ENCODE data around the gene ADIPOQ. TPM values are rescaled to one million over a fixed set of nuclear protein-coding genes. Genes with fewer than 3 reads are reported as not detected.
"Not testable (repeated sequence)": the region's sequence is repeated elsewhere in the genome, so short reads cannot be mapped to it uniquely, and the experiment has no call there.

Gene ADIPOQ
- total RNA-seq, 1 donor, result under 0.01 TPM

GRCh38 chr3:186869253-186870100 lies 27.0 kb downstream of the ADIPOQ start:
- no peak for DNase-seq (ENCODE audit: low read depth in 2 of 3, low spot score in 2 of 3)

GRCh38 chr3:186870421-186871201 lies 28.1 kb downstream of the ADIPOQ start:
- no peak for DNase-seq (ENCODE audit: low read depth in 2 of 3, low spot score in 2 of 3)

- peak in 2 of 3 donors; percentile 42 to 50 for DNase-seq (ENCODE audit: low read depth in 2 of 3, low spot score in 2 of 3)
Measured at GRCh38 chr3:186871403-186871924, 29.0 kb downstream of the ADIPOQ start.

GRCh38 chr3:186873796-186874195 lies 31.3 kb downstream of the ADIPOQ start:
- not testable (repeated sequence) for DNase-seq (ENCODE audit: low read depth in 2 of 3, low spot score in 2 of 3)

- not testable (repeated sequence) for DNase-seq (ENCODE audit: low read depth in 2 of 3, low spot score in 2 of 3)
Measured at GRCh38 chr3:186874216-186874615, 31.7 kb downstream of the ADIPOQ start.

GRCh38 chr3:186874841-186875240 lies 32.3 kb downstream of the ADIPOQ start:
- DNase-seq (ENCODE audit: low read depth in 2 of 3, low spot score in 2 of 3), result not testable (repeated sequence)

- DNase-seq (ENCODE audit: low read depth in 2 of 3, low spot score in 2 of 3), result no peak
Measured at GRCh38 chr3:186875708-186876107, 33.2 kb downstream of the ADIPOQ start.

- peak in 1 of 3 donors; percentile 44 for DNase-seq (ENCODE audit: low read depth in 2 of 3, low spot score in 2 of 3)
Measured at GRCh38 chr3:186879781-186880180, 37.3 kb downstream of the ADIPOQ start.

- no peak for DNase-seq (ENCODE audit: low read depth in 2 of 3, low spot score in 2 of 3)
Measured at GRCh38 chr3:186880406-186880805, 37.9 kb downstream of the ADIPOQ start.

GRCh38 chr3:186882150-186882524 lies 39.6 kb downstream of the ADIPOQ start:
- DNase-seq (ENCODE audit: low read depth in 2 of 3, low spot score in 2 of 3), result peak in 2 of 3 donors; percentile 16 to 25

GRCh38 chr3:186882881-186883685 lies 40.6 kb downstream of the ADIPOQ start:
- peak in 1 of 3 donors; percentile 18 for DNase-seq (ENCODE audit: low read depth in 2 of 3, low spot score in 2 of 3)

- DNase-seq (ENCODE audit: low read depth in 2 of 3, low spot score in 2 of 3), result no peak
Measured at GRCh38 chr3:186883686-186884058, 41.2 kb downstream of the ADIPOQ start.

- DNase-seq (ENCODE audit: low read depth in 2 of 3, low spot score in 2 of 3), result not testable (repeated sequence)
Measured at GRCh38 chr3:186884868-186885267, 42.4 kb downstream of the ADIPOQ start.

- DNase-seq (ENCODE audit: low read depth in 2 of 3, low spot score in 2 of 3), result no peak
Measured at GRCh38 chr3:186886202-186886981, 43.9 kb downstream of the ADIPOQ start.

- DNase-seq (ENCODE audit: low read depth in 2 of 3, low spot score in 2 of 3), result not testable (repeated sequence)
Measured at GRCh38 chr3:186887507-186887938, 45.0 kb downstream of the ADIPOQ start.

GRCh38 chr3:186888569-186888968 lies 46.1 kb downstream of the ADIPOQ start:
- DNase-seq (ENCODE audit: low read depth in 2 of 3, low spot score in 2 of 3), result peak in 2 of 3 donors; percentile 63 to 92

- DNase-seq (ENCODE audit: low read depth in 2 of 3, low spot score in 2 of 3), result not testable (repeated sequence)
Measured at GRCh38 chr3:186889698-186890097, 47.2 kb downstream of the ADIPOQ start.

GRCh38 chr3:186890911-186891310 lies 48.4 kb downstream of the ADIPOQ start:
- DNase-seq (ENCODE audit: low read depth in 2 of 3, low spot score in 2 of 3), result no peak

GRCh38 chr3:186893071-186893470 lies 50.6 kb downstream of the ADIPOQ start:
- DNase-seq (ENCODE audit: low read depth in 2 of 3, low spot score in 2 of 3), result not testable (repeated sequence)

- no peak for DNase-seq (ENCODE audit: low read depth in 2 of 3, low spot score in 2 of 3)
Measured at GRCh38 chr3:186895406-186895805, 52.9 kb downstream of the ADIPOQ start.
